ENCODE results near the gene TAAR1.
A peak's percentile ranks its signal among the peaks of the same experiment; 100 is the strongest.

TAAR1 gene

DNA sequence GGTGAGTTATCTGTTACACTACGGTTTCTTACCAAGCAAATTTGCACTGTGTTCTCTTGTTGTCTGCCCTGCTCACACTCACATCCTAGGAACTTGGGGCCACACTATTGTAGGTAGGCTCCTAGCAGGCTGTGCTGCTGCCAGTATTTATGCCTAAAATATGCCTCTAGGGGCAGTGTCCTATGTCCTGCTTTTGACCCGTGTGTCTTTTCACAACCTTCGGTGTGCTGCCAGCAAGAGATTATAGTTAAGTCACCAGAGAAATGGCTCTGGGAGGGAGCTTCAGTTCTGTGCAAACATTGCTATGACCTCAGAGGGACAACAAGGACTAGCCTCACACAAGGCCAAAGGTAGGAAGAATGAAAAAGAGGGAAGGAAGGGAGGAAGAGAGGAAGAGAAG lies 60.5 kb downstream of the TAAR1 start:
- Histone ChIP-seq H3K4me1 (ENCODE audit: insufficient read depth, low read length) (no peaks in the 10 kb centered on the region), H3K36me3 (ENCODE audit: insufficient read depth, low read length) (no peaks in the 10 kb centered on the region), H2AFZ (ENCODE audit: low read depth, low read length) (no peak overlapping the region), H3K9me3 (ENCODE audit: insufficient read depth, low read length, severe bottlenecking) (no peaks in the 10 kb centered on the region), H3K79me2 (ENCODE audit: insufficient read depth, low read length) (no peaks in the 10 kb centered on the region), H4K20me1 (ENCODE audit: insufficient read depth, low read length) (no peaks in the 10 kb centered on the region), H3K27ac (ENCODE audit: low read length) (no peak overlapping the region), H3K4me2 (ENCODE audit: insufficient read depth, low read length) (no peak overlapping the region), H3K4me3 (ENCODE audit: low read depth in 1 of 2, low read length in 2 of 2) (no peak overlapping the region), H3K9ac (ENCODE audit: low read depth, low read length) (no peak overlapping the region), H3K27me3 (ENCODE audit: insufficient read depth, low read length, poor library complexity) (no peaks in the 10 kb centered on the region)
- TF ChIP-seq, protein P1, sequence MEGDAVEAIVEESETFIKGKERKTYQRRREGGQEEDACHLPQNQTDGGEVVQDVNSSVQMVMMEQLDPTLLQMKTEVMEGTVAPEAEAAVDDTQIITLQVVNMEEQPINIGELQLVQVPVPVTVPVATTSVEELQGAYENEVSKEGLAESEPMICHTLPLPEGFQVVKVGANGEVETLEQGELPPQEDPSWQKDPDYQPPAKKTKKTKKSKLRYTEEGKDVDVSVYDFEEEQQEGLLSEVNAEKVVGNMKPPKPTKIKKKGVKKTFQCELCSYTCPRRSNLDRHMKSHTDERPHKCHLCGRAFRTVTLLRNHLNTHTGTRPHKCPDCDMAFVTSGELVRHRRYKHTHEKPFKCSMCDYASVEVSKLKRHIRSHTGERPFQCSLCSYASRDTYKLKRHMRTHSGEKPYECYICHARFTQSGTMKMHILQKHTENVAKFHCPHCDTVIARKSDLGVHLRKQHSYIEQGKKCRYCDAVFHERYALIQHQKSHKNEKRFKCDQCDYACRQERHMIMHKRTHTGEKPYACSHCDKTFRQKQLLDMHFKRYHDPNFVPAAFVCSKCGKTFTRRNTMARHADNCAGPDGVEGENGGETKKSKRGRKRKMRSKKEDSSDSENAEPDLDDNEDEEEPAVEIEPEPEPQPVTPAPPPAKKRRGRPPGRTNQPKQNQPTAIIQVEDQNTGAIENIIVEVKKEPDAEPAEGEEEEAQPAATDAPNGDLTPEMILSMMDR (IDR thresholded peaks at IDR 0.05; ENCODE audit: borderline replicate concordance, extremely low read depth, low read length, poor library complexity, severe bottlenecking): peak; percentile 31
- no peak for TF ChIP-seq EZH2 (IDR thresholded peaks at IDR 0.05; ENCODE audit: borderline replicate concordance, low read depth, low read length, severe bottlenecking)
- ATAC-seq (ENCODE audit: insufficient read depth, low read depth) (0 out of 3 replicates have a peak, but pooled peaks have one; percentile 52), DNase-seq (peak; percentile 3)

DNA sequence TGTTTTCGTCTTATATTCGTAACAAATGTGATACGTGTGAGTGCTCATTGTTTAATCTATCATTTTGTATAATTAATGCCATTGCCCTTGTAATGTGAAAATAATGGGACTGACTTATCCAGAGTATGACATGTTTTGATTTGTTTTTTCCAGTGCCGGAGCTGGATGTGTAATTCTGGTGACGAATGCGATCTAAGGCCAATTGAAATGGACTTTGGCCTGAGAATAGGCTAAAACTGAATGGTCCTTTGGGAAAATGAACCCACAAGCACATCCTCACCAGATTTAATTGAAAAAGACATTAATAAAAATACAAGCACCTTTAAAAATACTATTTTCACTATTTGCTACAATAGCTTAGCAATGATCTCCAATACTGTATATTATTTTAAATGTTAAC lies 62.8 kb downstream of the TAAR1 start:
- Histone ChIP-seq H3K79me2 (ENCODE audit: insufficient read depth, low read length) (no peaks in the 10 kb centered on the region), H3K9ac (ENCODE audit: low read depth, low read length) (no peak overlapping the region), H3K36me3 (ENCODE audit: insufficient read depth, low read length) (no peaks in the 10 kb centered on the region), H3K4me3 (ENCODE audit: low read depth in 1 of 2, low read length in 2 of 2) (no peak overlapping the region), H3K4me2 (ENCODE audit: insufficient read depth, low read length) (no peak overlapping the region), H3K27me3 (ENCODE audit: insufficient read depth, low read length, poor library complexity) (no peaks in the 10 kb centered on the region), H4K20me1 (ENCODE audit: insufficient read depth, low read length) (no peaks in the 10 kb centered on the region), H3K27ac (ENCODE audit: low read length) (no peak overlapping the region), H3K9me3 (ENCODE audit: insufficient read depth, low read length, severe bottlenecking) (no peaks in the 10 kb centered on the region), H3K4me1 (ENCODE audit: insufficient read depth, low read length) (no peaks in the 10 kb centered on the region), H2AFZ (ENCODE audit: low read depth, low read length) (no peak overlapping the region)
- DNase-seq (no peak), ATAC-seq (ENCODE audit: insufficient read depth, low read depth) (no peak)
- no peak for TF ChIP-seq EZH2 (IDR thresholded peaks at IDR 0.05; ENCODE audit: borderline replicate concordance, low read depth, low read length, severe bottlenecking)
- TF ChIP-seq, protein P1 (IDR thresholded peaks at IDR 0.05; ENCODE audit: borderline replicate concordance, extremely low read depth, low read length, poor library complexity, severe bottlenecking): no peak

All from DND-41 (cell line).